Fibroblast of villous mesenchyme (primary cell): ENCODE data around the gene MAP3K3. TPM values are rescaled to one million over a fixed set of nuclear protein-coding genes. Genes with fewer than 3 reads are reported as not detected.
A peak's percentile ranks its signal among the peaks of the same experiment; 100 is the strongest.

Source experiments
- DNase-seq: peaks from one replicate; pipeline ENCODE4 v3.0.0-alpha.2; 2010; ENCODE audit warnings: low read depth
- H3K4me3 ChIP-seq: 2 replicates; pipeline ENCODE4 v1.5.1; 2011; ENCODE audit warnings: low read depth, mild to moderate bottlenecking, low read length
- CTCF ChIP-seq: IDR thresholded peaks from 2 replicates; pipeline ENCODE4 v1.5.1; 2012; ENCODE audit warnings: low read depth, mild to moderate bottlenecking, low read length; ENCODE audit not compliant: insufficient read depth
- total RNA-seq: library from RNA; depleted of rRNA; stranded (reverse); fragments of >200 nt; gene quantifications from 2 replicates; pipeline ENCODE4 v1.2.3, GENCODE V29; 2012

MAP3K3 gene
- 29.6 and 34.1 TPM in 2 replicates for total RNA-seq

GRCh38 chr17:63621684-63622573 is at the start of gene MAP3K3:
TSS of gene MAP3K3 (plus strand) at chr17:63622417. CDS start at chr17:63622760, 343 bp downstream.
- H3K4me3 ChIP-seq: peak within 1 kb of the TSS; percentile 80
- TF ChIP-seq CTCF: peak; percentile 21
- DNase-seq: peak; percentile 100

- TF ChIP-seq CTCF: peak; percentile 43
- no peak for DNase-seq
- H3K4me3 ChIP-seq: no peak overlapping the region
Measured at GRCh38 chr17:63573634-63574033, 48.6 kb upstream of the MAP3K3 start.

GRCh38 chr17:63578027-63578768 is 44.0 kb upstream of the MAP3K3 start:
- no peak overlapping the region for H3K4me3 ChIP-seq
- TF ChIP-seq CTCF: no peak

GRCh38 chr17:63578769-63579111 is 43.5 kb upstream of the MAP3K3 start:
- DNase-seq: no peak
- no peak for TF ChIP-seq CTCF
- no peak overlapping the region for H3K4me3 ChIP-seq

More at GRCh38 chr17:63578027-63578768, 44.0 kb upstream of the MAP3K3 start:
- DNase-seq: no peak

- TF ChIP-seq CTCF: no peak
- no peak for DNase-seq
- H3K4me3 ChIP-seq: no peak overlapping the region
Measured at GRCh38 chr17:63579633-63580032, 42.6 kb upstream of the MAP3K3 start.

- no peak overlapping the region for H3K4me3 ChIP-seq
- no peak for TF ChIP-seq CTCF
- DNase-seq: no peak
Measured at GRCh38 chr17:63587770-63588169, 34.4 kb upstream of the MAP3K3 start.
